ENCODE measurements around the gene KRT26.

- TF ChIP-seq REST (IDR thresholded peaks at IDR 0.05) (no peak), CTCF (IDR thresholded peaks at IDR 0.05) (no peak), RAD21 (conservative IDR thresholded peaks at IDR 0.05 in 1 of 2, IDR thresholded peaks at IDR 0.05 in 1 of 2) (no peak), MAX (IDR thresholded peaks at IDR 0.05) (no peak), ESRRA (IDR thresholded peaks at IDR 0.05; ENCODE audit: borderline replicate concordance, low read length) (no peak), SMC3 (IDR thresholded peaks at IDR 0.05) (no peak), ATOH8 (CRISPR knock-in tag; IDR thresholded peaks at IDR 0.05; ENCODE audit: low read depth) (no peak), USF2 (IDR thresholded peaks at IDR 0.05) (no peak), HMGXB4 (CRISPR knock-in tag; IDR thresholded peaks at IDR 0.05; ENCODE audit: borderline replicate concordance) (no peak), EP300 (IDR thresholded peaks at IDR 0.05) (no peak), POLR2A (IDR thresholded peaks at IDR 0.05; ENCODE audit: low read length) (no peak), SREBF2 (IDR thresholded peaks at IDR 0.05) (no peak), ELK1 (IDR thresholded peaks at IDR 0.05; ENCODE audit: low read depth, low read length) (no peak)
Observed at GRCh38 chr17:40765657-40766056, 6.3 kb downstream of the KRT26 start.

Data from A549 (cell line).